NCI-H146 treated with DMSO at 0.1 percent for 48 hours (cell line): ENCODE results near the gene CNTN1.

Experiments
- DNase-seq: peaks from one replicate; lab custom pipeline; 2025; ENCODE audit not compliant: unreplicated experiment; lab: John Stamatoyannopoulos, UW

CNTN1 gene

DNA sequence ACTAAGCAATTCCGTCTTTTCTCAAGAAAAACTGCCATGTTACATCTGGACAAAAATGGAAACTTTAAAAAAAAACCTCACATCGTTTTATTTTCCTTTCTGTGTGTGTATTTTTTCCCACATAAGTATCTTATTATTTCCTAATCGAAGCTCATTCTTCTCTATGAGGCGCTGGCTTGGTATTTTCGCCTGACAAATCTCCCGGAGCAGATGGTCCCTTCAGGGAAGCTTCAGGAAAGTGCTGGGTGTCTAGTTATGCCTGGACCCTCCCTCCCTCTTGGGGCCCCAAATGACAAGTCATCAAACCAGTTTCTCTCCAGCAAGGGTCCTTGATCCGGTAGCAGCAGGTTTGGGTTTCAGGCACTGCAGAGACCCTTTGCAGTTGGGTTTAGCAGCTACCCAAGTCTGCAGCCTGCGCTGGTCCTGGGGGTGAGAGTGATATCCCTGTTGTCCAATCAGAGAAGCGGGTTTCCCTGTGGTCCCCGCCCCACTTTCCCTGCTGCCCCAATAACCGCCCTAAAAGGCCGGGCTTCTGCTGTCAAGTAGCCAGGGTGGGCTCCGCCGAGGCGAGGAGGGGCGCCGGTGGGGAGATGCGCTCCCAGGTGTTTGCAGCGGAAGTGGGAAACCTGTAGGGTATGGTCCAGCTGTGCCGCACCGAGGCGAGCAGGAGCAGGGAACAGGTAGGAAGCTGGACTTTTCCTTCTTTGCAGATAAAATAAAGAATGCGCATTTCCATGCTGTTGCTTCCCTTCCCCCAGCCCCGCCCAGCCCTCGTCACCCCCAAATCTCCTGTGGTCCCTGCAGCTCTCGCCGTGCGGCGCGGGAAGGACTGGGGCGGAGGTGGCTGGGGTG lies at the start of gene CNTN1:
Gene CNTN1, plus strand, starts transcription at position 527 of the 852 bp plus-strand sequence.
- DNase-seq = no peak

DNA sequence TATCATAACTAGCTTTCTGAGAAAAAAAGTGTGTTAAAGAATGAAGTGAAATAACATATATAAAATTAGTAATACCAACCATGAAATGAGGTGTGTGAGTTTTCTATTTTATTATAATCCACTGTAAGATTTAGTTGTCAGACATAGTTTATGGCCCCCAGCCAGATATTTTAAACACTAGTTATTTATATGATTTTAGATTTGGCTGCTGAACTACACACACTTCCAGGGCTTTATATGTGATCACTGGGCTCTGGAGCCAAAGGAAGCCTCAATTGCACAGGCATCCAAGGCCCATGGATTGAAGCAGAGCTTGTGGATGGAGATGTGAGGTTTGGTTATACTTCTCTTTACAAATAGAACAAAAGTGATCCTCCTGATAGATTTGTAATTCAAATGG lies 48.7 kb upstream of the CNTN1 start:
- no peak for DNase-seq

GRCh38 chr12:40643976-40644375 lies 48.3 kb upstream of the CNTN1 start:
- no peak for DNase-seq

- no peak for DNase-seq
Observed at GRCh38 chr12:40644708-40645107, 47.5 kb upstream of the CNTN1 start.

DNA sequence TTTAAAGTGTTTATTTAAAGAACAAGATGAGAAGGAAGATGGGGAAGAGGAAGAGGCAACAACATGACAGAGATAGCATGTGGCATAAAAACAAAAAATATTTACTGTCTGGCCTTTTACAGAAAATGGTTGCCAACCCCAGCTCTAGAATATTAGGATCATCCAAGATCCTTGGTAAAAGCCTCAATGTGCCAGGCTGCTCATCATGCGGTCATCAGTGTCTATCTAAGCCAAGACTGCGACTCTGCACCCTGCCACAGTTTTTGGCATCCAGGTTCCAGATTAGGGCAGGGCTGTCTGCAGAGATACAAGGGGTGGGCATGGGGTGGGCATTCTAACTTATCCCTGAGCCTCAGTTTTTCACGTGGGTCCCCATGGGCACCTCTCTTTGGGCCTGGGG lies 46.9 kb upstream of the CNTN1 start:
- no peak for DNase-seq

GRCh38 chr12:40646456-40646855 lies 45.8 kb upstream of the CNTN1 start:
- DNase-seq = no peak

GRCh38 chr12:40646911-40647310 lies 45.3 kb upstream of the CNTN1 start:
- no peak for DNase-seq

- no peak for DNase-seq
Observed at GRCh38 chr12:40647651-40648050, 44.6 kb upstream of the CNTN1 start.

DNA sequence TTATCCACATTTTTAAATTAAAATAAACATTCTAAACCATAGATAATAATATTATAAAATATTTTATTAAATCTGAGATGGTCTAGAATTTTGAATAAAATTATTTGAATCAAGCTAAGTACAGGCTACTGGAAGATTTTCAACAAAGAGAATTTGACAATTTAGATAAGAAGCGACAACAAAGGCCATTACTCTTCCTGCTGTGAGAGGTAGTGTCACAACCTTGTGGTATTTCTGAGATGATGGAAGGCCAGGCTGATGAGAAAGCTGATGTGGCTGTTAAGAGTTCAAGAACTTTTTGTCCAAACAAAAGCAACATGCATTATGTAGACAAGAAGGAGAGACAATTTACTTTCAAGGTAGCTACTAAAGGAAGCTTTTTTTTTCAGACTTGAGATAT lies 43.7 kb upstream of the CNTN1 start:
- DNase-seq = no peak

DNA sequence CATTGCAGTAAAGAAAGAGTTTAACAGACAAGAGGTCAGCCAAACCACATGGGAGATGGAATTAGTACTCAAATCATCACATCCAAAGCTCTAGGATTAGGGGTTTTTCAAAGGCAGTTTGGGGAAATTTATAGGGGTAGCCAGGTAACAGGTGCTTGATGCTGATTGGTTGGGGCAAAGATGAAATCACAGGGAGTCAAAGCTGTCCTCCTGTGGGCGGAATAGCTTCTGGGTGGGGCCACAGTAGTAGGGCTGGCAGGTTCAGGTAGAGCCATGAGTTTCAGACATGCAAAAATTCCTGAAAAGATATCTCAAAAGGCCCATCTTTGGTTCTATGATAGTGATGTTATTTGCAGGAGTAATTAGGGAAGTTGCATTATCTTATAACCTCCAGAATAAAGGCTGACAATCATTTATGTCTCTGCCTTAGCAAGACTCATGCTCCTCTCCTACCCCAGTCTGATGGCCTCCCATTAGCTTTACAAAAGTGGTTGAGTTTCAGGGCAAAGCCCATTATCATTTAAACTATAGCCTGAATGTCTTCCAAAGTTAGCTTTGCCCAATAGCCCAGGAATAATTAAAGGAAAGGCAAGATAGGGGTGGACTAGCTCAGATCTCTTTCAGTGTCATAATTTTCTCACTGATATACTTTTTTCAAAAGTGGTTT lies 42.1 kb upstream of the CNTN1 start:
- DNase-seq = no peak

GRCh38 chr12:40655451-40655850 lies 36.8 kb upstream of the CNTN1 start:
- DNase-seq = no peak

DNA sequence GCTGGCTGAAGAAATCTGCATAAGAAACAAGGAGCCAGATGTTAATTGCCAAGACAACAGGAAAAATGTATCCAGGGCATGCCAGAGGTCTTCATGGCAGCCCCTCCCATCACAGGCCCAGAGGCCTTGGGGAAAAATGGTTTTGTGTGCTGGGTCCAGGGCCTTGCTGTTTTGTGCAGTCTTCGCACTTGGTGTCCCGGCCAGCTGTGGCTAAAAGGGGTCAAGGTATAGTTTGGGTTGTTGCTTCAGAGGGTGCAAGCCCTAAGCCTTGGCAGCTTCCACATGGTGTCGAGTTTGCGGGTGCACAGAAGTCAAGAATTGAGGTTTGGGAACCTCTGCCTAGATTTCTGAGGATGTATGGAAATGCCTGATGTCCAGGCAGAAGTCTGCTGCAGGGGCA lies 29.9 kb upstream of the CNTN1 start:
- no peak for DNase-seq

GRCh38 chr12:40663781-40664180 lies 28.5 kb upstream of the CNTN1 start:
- DNase-seq = no peak

- no peak for DNase-seq
Observed at GRCh38 chr12:40668099-40668529, 24.1 kb upstream of the CNTN1 start.

DNA sequence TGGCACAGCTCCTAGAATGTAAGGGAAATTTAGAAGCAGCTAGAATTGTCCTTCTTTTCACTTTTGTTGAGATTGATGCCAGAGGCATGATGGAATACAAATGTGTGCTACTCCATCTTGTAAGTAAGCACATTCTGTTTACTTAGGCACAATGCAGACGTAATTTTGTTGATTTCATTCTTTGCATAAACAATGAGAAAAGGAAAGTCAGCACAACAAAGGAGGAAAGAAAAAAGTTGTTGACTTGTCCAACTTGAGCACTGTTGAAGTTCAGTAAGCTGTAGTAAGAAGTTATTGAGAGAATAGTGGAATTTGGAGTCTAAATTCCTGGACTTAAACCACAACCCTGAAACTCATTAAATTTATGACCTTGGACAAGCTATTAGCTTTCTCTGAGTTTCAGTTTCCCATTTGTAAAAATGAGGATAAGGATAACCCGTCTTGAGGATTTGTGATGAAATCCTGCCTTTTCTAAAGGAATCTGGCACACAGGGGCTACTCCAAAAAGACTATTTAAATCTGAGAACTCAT lies 19.4 kb upstream of the CNTN1 start:
- DNase-seq = no peak

GRCh38 chr12:40681148-40681547 lies 11.1 kb upstream of the CNTN1 start:
- no peak for DNase-seq

- no peak for DNase-seq
Observed at GRCh38 chr12:40684986-40685385, 7.3 kb upstream of the CNTN1 start.

GRCh38 chr12:40688085-40688725 lies 4.0 kb upstream of the CNTN1 start:
- DNase-seq = no peak

- no peak for DNase-seq
Observed at GRCh38 chr12:40689576-40689975, 2.7 kb upstream of the CNTN1 start.

DNA sequence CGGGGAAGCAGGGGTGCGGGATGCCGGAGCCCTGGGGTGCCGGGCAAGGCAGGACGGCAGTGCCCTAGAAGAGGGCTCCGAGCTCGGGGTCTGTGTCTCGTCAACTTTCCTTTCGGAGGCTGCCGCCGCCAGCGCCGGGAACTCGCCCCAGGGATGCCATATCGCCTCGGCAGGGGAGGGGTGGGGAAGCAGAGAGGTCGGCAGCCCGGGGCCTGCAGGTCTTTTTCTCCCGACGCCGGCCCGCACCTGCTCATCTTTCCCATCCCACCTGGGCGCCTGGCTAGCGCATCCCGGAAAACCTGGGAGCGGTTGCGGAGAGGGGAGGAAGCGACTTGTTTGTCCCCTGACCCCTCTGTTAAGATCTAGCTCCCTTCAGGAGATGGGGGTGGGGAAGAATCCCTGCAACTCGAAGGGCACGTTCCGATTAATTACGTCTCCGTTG lies 547 bp downstream of the CNTN1 start:
- no peak for DNase-seq

- DNase-seq = no peak
Observed at GRCh38 chr12:40693207-40693821, 1.1 kb downstream of the CNTN1 start.
